Kidney tubule cell (primary cell): ENCODE measurements around the gene S100PBP.

Experiments
- DNase-seq: peaks from one replicate; pipeline ENCODE4 v3.0.0-alpha.2; 2018; ENCODE audit warnings: low spot score

The S100PBP gene

DNA sequence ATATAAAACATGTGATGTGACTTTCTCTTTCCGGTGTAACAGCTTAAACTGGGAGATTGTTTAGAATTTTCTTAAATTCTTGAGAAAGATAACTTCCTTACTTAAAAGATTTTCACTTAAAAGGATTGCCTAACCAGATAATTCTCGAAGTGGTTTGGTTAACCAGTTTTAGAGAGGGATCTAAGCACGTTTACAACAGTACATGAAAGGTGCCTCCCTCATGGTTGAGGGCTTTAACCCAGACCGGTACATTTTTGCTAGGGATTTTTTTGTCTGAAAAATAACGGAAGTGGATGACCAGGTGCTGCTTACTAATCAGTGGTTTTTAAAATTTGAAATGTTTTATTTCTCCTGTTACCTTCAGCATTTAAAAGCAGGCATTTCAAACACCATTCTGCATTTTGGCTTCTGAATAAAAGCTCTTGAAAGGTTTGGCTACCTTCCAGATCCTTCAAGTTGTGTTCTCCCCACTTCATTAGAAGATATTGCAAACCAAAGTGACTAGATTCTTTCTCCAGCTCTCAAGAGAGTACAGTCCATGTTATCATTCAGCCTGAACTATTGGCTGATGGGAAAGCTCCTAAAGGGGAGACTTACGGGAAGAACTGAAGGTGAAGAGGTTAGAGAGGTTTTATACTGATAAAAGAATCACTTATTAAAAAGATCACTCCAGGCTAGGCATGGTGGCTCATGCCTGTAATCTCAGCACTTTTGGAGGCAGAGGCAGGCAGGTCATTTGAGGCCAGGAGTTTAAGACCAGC is 12.8 kb downstream of the S100PBP start:
- DNase-seq, result no peak

DNA sequence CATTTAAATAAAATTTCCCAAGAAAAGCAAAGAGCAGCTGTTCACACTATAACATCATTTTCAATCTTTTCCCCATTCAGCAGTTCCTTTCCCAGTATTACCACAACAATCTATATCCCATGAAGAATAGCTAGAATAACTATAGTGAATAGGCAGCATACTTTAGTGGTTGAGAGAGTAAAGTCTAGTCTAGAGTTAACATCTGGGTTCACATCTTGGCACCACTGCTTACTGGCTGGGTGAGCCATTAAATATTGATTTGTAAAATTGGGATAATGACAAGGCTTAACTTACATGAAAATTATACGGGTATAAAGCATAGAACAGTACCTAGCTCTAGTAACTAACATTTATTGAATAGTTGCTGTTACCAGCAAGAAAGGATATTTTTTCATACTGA is 14.4 kb downstream of the S100PBP start:
- DNase-seq, result no peak

DNA sequence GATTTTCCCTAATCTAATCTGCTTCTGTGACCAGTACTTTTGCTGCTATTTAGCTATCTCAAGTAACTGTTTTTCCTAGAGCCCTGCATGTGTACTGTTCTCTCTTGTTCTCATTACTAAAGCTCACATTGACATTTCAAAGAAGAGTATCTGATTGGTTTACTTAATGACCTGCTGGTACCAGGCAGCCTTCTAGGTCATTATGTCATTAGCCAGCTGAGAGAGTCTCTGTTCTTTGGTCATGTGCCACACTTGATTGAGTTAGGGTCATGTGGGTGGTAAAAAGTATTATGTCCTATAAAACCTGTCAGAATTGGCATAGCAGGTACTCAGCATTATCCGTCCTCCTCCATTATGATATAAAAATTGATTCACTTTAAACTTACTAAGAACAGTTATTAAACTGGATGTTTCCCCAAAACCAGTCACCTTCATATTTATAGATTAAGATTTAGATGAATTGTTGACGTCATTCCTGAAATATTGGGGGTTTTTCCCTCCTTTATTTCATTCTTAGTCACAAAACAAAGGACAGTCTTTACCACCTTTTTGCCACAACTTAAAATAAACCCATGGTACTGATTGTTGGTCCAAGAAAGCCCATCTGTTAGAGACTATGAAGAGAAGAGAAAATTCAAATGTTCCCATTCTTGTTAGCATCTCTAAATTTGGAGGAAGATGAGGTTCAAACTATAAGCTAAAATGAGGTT is 31.1 kb downstream of the S100PBP start:
- DNase-seq, result no peak

DNA sequence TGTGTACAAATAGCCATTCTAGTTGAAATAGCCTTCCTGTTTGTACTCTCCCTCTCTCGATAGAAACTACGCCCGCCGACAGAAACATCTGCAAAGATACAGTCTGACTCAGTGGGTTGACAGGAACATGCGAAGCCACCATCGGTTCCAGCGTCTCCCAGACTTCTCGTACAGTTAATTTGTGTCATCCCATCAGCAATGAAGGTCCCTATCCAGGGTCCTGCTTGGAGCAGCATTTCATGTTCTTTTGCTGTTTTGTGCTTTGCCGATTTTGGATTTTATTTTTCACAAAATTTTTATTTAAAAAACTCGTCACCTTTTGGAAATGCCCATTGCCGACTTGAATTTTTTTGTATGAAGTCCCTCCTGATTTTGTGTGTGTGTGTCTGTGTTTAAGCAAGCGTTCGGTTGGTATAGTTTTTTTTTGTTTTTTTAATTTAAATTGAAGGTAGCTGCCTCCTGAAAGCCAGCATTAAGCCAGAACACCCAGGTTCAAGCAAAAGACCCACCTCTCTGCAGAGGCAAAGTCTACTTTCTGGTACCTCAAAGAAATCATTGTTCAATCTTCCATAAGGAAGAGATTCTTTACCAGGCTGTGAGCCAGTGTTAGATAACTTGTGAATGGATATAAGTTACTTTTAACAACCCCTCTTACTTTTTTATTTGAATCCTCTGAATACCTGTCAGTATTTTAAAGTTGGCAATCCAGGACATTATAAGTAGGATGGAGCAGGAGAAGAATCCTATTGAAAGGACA is 38.6 kb downstream of the S100PBP start:
- no peak for DNase-seq

DNA sequence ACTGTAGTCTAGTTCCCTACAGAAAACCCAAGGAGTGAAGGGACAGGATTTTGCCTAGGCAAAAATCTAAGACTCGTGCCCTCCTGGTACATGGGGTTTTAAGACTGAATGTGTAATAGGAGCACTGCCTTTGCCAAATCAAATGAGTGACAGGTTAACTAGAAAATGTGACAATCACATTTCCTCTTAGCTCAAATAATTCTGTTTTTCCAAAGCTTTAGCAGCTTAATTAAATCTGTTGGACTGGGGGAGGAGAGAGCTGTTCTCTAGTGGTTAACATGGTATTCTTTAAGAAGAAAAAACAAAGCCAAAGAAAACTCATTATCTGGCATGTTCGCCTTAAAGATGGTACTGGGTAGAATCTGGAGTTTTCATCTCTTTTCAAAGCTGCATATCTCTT is 40.7 kb downstream of the S100PBP start:
- DNase-seq, result no peak

DNA sequence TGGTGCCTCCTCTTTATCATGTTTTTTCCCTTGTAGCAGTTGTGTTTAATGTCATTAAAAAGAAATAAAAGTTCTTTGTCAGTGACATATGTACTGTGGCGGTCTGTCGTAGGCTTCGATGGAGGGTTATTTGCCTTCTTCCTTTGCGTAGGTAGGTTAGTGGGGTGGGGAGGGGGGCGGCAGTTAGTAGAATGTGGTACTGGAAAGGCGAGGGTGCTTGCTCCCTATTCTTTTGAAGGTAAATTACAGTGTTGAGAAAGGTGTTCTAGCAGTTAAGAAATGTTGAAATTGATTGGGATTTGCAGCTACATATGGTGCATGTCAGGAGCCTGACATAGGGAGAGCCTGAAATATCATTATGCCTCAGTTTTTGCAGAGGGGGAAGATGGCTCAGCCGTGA is 41.3 kb downstream of the S100PBP start:
- no peak for DNase-seq

DNA sequence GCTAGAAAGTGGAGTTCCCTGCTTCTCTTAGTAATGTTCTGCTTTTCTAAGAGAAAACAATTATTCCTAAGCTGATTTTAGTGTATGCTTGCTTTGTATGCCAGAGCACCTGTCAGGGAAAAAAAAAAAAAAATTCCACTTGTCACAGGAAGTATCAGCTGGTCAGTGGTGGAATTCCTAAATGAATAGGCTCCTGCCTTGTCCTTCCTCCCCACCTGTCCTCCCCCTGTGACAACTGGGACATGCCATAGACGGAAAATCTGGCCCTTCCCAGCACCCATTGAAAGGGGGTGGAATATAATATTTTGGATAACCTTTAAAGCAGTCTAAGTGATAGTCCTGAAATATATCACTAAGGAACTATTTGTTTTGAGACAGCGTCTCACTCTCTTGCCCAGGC is 42.5 kb downstream of the S100PBP start:
- DNase-seq, result no peak

DNA sequence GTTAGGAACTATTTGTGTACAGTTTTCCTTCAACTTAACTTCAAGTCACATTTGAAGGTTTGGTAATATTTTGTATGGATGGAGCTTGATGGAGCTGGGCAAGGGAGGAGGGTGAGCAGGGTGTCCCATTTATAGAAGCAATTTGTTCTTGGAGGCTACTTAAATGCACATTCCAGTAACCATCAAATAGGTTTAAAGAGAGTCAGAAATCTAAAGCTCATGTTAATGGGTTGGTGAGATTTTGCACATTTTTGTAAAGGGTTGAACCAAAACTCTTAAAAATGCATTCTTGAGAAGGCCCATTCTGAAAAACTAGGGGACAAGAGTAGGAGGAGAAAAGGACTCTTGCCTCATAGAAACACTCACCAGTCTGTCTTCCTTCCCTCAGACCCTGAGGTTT is 43.1 kb downstream of the S100PBP start:
- no peak for DNase-seq

DNA sequence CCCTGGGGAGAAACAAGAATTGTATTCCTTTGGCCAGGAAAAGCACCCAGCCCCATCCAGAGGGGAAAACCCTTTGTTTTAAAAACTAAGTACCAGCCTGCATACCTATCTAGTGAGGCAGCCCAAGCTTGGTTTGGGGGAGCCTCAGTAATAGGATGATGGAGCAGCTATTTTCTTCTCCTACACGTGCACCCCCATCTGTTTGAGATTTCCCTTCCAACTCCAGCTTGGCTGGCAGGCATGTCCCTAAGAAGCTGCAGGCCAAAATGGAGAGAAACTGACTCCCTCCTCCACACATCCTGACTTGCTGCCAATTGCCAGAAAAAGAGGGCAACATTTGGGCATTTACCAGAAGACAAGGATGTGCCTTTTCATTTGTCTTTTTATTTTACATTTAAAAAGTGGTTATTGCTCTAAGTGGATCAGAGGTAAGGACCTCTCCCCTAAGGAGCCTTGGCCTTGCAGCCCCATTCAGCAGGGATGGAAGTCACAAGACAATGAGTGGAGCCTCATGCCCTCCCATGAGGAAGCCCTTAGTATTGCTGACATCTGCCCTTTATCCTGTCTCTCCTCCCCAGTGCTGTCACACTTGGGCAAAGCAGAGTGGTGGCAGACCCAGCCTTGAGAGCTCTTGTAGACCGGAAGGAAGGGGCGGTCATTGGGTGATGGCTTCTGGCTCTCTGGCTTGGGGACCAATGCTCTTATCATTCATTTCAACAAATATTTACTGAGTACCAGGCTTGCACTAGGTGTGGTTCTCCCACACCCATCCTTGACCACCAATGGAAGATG is 44.6 kb downstream of the S100PBP start:
- peak; percentile 14 for DNase-seq

DNA sequence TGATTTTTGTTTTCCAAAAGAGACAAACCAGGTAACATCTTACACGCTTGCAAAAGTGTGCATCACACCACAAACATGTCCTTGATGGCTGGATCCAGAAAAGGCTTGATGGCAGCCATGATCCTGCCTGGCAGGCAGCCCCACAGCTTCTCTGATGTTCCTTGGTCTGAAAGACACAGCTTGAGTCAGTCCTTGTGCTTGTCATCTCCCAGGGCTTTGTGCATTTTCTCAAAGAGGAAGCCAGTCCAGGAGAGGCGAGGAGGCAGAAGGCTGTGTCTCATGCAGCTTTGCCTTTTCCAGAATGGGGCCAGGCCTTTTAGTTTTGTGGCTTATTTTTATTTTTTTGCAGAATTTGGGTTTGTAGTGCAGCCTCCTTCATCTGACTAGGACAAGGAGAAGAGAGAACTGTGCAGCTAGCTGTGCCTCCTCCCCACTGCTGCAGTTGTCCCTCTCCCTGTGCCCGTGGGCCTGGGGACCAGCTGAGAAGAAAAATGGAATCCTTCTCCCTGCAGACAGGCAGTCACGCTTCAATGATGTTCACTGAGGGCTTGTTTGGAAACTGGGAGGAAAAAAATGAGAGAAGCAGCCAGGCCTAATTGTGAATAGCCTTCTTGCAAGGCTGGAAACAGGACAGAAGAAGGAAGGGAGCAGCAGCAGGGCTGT is 45.9 kb downstream of the S100PBP start:
- DNase-seq, result no peak

DNA sequence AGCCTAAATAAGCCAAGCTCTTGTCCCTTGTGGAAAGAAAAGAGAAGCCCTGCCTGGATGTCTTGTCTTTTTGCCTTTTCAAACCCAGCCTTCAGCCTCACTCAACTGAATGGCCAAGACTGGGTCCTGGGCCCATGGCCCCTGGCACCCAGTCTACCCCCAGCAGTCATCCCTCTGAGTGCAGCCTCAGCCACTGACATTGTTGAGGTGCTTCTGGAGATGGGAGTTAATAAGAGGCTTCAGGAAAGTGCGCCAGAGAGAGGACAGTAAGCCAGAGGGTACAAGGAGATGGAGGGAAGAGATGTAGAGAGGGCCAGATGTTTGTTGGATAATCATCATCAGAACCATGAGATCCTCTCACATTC is 46.4 kb downstream of the S100PBP start:
- DNase-seq, result no peak

DNA sequence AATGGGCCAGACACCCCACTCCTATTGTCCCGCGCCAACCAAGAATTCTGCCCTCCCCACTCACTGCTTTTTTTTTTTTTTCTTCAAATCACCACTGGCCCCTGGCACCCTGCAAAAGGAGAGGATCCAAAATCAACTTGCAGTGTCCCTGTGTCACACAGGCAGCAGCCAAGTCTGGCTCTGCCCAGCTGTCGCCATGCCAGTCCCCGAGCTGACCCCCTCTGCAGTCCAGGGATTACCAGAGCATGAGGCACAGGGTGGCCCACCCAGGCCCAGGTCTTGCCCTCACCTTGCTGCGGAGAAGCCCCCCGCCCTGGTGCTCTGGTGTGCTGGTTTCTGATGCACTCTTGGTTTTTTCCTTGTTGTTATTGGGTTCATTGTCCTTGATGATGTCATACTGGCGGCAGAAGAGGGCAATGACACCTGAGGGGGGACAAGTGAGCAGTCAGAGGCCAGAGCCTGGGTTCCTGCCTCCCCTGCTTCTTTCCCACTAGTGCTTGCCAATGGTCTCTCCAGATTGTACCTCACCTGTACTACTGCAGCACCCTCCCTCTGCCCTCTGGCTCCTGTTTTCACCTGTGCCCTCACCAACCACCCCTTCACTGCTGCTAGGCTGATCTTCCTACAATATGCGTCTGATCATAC is 47.0 kb downstream of the S100PBP start:
- no peak for DNase-seq

DNA sequence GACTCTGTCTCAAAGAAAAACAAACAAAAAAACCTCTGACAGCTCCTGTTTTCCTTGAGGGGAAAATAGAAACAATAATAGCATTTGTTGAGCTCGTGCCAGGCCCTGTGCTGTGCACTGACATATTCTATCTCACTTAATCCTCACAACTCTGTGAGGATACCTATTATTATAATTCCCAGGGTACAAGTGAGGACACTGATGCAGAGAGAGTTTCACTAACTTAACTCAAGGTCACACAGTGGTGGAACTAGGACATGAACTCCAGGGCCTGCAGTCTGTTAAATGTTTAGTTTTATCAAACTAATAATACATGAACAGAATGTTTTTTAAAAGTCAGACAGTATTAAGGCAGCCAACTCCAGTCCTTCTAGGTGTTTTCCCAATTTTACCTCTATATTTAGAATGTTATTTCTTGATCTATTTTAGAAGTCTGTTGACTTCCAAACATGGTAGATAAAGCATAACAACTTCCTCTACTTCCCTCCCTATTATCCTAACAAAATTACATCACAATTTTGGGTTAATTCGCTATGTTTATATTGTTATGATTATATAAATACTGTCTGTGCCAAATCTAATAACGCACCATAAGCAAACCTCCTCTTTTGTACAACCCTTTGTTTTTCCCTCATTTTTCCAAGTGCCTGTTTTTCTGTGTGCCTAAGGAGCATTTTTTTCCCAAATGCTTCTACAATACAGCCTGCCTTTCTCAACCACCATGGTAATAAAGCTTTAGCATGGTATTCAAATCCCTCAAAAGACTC is 48.4 kb downstream of the S100PBP start:
- DNase-seq, result no peak

DNA sequence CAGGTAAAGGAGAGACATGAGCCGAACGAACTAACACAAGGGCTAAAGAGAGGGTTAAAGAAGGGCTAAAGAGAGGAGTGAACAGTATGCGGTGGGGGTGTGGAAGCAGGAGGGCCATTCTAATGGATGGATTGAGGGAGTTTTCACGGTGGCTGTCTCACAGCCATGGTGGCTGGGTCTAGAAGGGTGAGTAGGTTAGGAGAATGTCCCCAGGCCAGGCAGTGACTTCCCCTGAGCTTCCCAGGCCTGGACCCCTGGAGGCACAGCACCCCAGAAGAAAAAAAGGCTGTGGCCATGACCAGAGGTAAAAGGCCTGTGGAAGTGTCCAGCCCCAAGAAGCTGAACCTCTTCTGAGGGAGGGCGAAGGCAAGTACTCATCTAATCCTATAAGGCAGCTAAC is 49.7 kb downstream of the S100PBP start:
- DNase-seq, result no peak

DNA sequence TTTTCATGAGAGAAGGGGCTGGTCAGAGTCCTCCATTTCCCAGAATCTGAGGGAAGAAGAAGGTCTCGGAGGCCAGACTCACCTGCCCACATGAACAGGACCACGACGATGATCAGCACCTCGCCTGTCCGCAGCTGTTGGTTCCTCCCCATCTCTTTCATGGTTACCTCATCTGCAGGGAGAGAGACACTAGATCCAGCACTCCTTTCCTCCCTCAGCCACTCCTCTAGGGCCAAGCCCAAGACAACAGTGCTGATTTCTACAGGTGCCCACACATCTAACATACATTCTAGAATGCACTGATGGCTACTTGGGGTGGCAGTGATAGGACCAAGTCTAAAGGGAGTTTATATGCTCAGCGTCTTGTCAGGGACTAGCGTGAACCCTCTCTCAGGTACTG is 50.2 kb downstream of the S100PBP start:
- DNase-seq, result no peak

DNA sequence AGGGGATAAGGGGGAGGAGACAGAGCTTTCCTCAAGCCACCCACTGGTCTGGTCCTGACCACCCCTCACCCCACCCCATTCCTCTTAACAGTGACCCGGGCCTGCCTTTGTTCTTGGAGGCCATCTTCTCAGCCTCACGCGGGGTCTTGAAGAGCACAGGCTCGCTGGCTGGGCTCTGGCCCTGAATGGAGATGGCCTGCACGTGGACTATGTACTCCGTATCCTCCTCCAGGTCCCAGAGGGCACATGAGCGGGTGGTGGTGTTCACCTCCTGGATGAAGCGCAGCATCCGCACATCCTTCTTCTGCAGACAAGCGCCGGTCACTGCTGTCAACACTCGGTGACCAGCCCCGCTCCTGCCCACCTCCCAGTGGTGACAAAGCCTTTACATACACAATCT is 50.6 kb downstream of the S100PBP start:
- DNase-seq, result no peak

DNA sequence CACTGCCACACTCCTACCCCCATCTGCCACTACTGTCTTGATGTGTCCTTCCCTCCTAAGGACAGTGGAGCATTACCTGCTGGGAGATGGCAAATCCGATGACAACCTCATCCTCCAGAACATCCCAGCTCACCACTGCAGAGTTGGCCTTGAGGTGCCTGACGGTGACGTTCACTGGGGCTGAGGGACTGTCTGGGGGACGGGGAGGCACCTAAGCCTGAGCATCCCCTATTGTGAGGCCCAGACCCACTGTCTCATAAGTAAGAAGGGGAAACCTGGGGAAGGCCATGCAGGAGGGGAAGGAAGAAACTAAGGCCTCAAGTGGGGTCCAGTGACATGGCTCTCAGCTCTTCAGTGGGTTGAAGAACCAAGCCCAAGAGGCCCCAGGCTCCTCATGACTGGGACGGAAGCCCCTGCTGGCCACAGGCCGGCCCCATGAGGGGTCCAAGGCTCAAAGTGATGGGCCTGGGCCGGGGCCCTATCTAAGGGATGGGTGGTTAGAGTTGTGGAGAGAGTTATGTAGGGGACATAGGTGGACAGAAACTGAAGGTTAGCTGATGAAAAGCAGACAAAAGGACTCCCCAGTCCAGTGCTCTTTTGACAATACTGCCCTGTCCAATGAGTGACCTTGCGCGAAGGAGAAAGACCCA is 51.5 kb downstream of the S100PBP start:
- no peak for DNase-seq

DNA sequence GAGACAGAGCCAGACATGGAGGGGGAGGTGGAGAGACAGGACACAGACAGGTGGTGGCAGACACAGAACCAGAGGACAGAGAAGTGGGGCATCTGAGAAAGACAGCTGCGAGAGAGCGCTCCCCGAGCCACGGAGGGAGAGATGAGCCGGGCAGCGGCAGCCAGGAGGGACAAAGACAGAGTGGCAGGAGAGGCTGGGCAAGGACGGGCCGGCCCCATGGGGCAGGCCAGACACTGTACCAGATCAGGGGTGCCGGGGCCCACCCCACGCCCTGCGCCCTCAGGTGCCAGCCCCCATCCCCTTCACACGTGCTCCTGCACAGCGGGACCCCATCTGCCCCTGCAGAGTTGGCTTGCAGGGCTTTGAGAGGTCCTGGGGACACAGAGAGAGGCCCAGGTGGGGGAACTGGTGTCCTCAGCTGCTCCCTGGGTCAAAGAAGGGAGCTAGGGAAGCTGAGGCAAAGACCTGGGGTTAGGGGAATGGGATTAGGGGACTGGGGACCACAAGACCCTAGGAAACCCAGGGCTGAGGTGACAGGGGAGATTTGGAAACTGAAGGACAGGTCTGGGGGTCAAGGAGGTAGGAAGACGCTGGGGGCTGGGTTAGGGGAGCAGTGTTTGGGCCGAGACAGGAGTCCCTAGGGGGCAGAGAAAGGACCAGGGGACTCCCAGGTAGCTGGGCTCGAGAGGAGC is 52.6 kb downstream of the S100PBP start:
- no peak for DNase-seq

DNA sequence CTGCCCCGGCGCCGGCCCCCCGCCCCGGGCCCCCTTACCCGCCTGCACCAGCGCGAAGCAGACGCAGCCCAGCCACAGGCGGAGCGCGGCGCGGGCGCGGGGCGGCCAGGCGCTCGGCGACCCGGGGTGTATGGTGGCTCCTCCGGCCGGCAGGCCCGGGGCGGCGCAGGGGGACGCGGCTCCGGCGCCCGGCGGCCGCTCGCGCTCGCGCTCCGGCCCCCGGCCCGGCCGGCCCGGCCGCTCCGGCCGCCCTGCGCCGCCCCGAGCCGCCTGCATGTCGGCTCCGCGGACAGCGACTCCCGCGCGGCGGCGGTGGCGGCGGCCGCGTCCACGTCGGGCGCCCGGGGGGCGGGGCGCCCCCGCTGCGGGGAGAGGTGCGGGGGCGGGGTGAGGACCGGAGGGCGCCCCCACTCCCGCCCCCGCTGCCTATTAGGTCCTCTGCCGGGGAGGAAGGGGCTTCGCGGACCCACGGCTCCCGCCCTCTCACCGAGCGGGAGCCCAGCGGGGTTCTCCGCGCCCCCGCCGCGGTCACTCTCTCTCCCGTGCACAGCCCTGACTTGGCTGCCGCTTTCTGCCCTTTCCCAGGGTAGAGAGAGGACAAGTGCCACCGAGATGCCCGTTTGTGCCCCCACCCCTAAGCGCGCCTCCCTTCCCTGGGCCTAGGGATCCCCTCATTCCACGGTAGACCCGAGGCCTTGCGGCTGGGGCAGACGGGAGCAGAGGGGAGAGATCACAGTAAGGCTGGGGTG is 53.3 kb downstream of the S100PBP start, which contains the start of gene FNDC5:
TSS of gene FNDC5 (minus strand) at position 298 of the 749 bp plus-strand sequence.
- no peak for DNase-seq
